CD8-positive, alpha-beta memory T cell (primary cell): ENCODE results near the gene NCOA1. TPM values are rescaled to one million over a fixed set of nuclear protein-coding genes. Genes with fewer than 3 reads are reported as not detected.

Source experiments
- CTCF ChIA-PET: fragments of 350-600 bp; sonication (Branson Sonifier 250); formaldehyde crosslinking; loops from one replicate; lab custom pipeline; 2021; ENCODE audit warnings: antibody characterized with exemption; lab: Charles Lee
- POLR2A ChIA-PET: fragments of 350-600 bp; sonication (Branson Sonifier 250); formaldehyde crosslinking; loops from one replicate; lab custom pipeline; 2021; ENCODE audit warnings: antibody characterized with exemption; lab: Charles Lee
- DNase-seq, 5 donors: peaks; one replicate each; pipeline versions ENCODE4 v3.0.0 to v3.0.0-alpha.2; 2020 to 2022; ENCODE audit warnings: mixed read lengths in 1 of 5
- H3K27ac ChIP-seq: one replicate; pipeline ENCODE4 v1.7.0; 2013; ENCODE audit warnings: low read depth, mild to moderate bottlenecking, low read length, moderate library complexity
- H3K27me3 ChIP-seq: 2 replicates; pipeline ENCODE4 v1.7.0; 2013; ENCODE audit warnings: low read length, mild to moderate bottlenecking; ENCODE audit not compliant: insufficient read depth, poor library complexity, severe bottlenecking
- H3K36me3 ChIP-seq: 2 replicates; pipeline ENCODE4 v1.7.0; 2013; ENCODE audit warnings: mild to moderate bottlenecking, low read length, moderate library complexity; ENCODE audit not compliant: insufficient read depth
- H3K4me1 ChIP-seq: 2 replicates; pipeline ENCODE4 v1.7.0; 2013; ENCODE audit warnings: mild to moderate bottlenecking, low read length, moderate library complexity; ENCODE audit not compliant: insufficient read depth
- H3K4me3 ChIP-seq: 2 replicates; pipeline ENCODE4 v1.7.0; 2013; ENCODE audit warnings: mild to moderate bottlenecking, low read length
- H3K9me3 ChIP-seq: 2 replicates; pipeline ENCODE4 v1.7.0; 2013; ENCODE audit warnings: mild to moderate bottlenecking, low read length
- H3K27ac Mint-ChIP-seq, 8 donors: one replicate each; pipeline ENCODE4 v1.8.0; 2020 to 2021; ENCODE audit warnings: mixed read lengths in 8 of 8, mild to moderate bottlenecking in 6 of 8, inconsistent platforms in 3 of 8, moderate library complexity in 3 of 8
- H3K27me3 Mint-ChIP-seq, 2 donors: one replicate each; pipeline ENCODE4 v1.8.0; 2020 to 2021; ENCODE audit warnings: mixed read lengths in 2 of 2, mild to moderate bottlenecking in 1 of 2, moderate library complexity in 1 of 2
- H3K36me3 Mint-ChIP-seq, 3 donors: one replicate each; pipeline ENCODE4 v1.8.0; 2020 to 2021; ENCODE audit warnings: mixed read lengths in 3 of 3, inconsistent platforms in 1 of 3, mild to moderate bottlenecking in 1 of 3
- H3K4me1 Mint-ChIP-seq, 3 donors: one replicate each; pipeline ENCODE4 v1.8.0; 2020 to 2021; ENCODE audit warnings: mixed read lengths in 3 of 3, inconsistent platforms in 1 of 3, mild to moderate bottlenecking in 1 of 3
- H3K4me3 Mint-ChIP-seq, 7 donors: one replicate each; pipeline ENCODE4 v1.8.0; 2020 to 2021; ENCODE audit warnings: mixed read lengths in 7 of 7, mild to moderate bottlenecking in 6 of 7, moderate library complexity in 4 of 7, inconsistent platforms in 2 of 7
- H3K9me3 Mint-ChIP-seq, 5 donors: one replicate each; pipeline ENCODE4 v1.8.0; 2020 to 2022; ENCODE audit warnings: mixed read lengths in 5 of 5, mild to moderate bottlenecking in 3 of 5, moderate library complexity in 2 of 5, inconsistent platforms in 1 of 5
- polyA plus RNA-seq: library from polyadenylated mRNA; unstranded; fragments of 300-500 nt; fragmentation: Illumina TruSeq; gene quantifications from one replicate; pipeline ENCODE4 v1.2.3, GENCODE V29; 2021
- total RNA-seq, 2 experiments: library from RNA; stranded (reverse); gene quantifications; one replicate each; pipeline ENCODE4 v1.2.3, GENCODE V29; 2021

The NCOA1 gene
- total and polyA plus RNA-seq, 3 experiments from 2014 or later: 32.2 to 35.7 (median 32.7) TPM

DNA sequence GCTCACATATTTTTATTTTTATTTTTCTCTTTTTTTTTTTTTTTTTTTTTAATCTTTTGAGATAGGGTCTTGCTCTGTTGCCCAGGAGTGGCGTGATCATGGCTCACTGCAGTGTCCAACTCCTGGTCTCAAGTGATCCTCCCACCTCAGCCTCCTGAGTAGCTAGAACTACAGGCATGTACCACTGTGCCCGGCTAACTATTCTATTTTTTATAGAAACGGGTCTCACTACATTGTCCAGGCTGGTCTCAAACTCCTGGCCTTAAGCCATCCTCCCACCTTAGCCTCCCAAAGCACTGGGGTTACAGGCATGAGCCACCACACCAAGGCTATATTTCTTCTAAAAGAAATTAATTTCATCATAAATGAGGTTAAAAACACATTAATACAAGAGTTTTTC lies 256.2 kb downstream of the NCOA1 start:
- POLR2A ChIA-PET: interaction anchor here (0.6 kb wide), 1 partner anchor 57 kb away, joined by 5 read pairs; no protein-coding TSS in a partner anchor
- no peaks in the 10 kb centered on the region for H3K27me3 Mint-ChIP-seq
- no peak for DNase-seq
- H3K4me1 ChIP-seq: peaks cover 26% of the 10 kb centered on the region
- no peak overlapping the region for H3K4me3 Mint-ChIP-seq
- no peaks in the 10 kb centered on the region for H3K9me3 ChIP-seq
- H3K4me3 ChIP-seq: no peak overlapping the region
- H3K27ac ChIP-seq: no peak overlapping the region
- H3K9me3 Mint-ChIP-seq: no peaks in the 10 kb centered on the region
- peak overlapping the region in 1 of 8 donors; percentile 36 for H3K27ac Mint-ChIP-seq
- H3K27me3 ChIP-seq: no peaks in the 10 kb centered on the region
- CTCF ChIA-PET: no interaction called here
- H3K36me3 ChIP-seq: peaks cover 4% of the 10 kb centered on the region
- H3K36me3 Mint-ChIP-seq: peaks cover 8 to 54% (median 16%) of the 10 kb centered on the region in 3 donors
- H3K4me1 Mint-ChIP-seq: peaks cover 30 to 38% (median 32%) of the 10 kb centered on the region in 3 donors

- DNase-seq: no peak
- Histone ChIP-seq H3K27ac (no peak overlapping the region), H3K4me3 (no peak overlapping the region), H3K27me3 (no peaks in the 10 kb centered on the region), H3K4me1 (peaks cover 11% of the 10 kb centered on the region), H3K36me3 (peaks cover 13% of the 10 kb centered on the region), H3K9me3 (no peaks in the 10 kb centered on the region)
- H3K27me3 Mint-ChIP-seq: no peaks in the 10 kb centered on the region
- peaks cover 5 to 43% (median 12%) of the 10 kb centered on the region in 3 donors for H3K36me3 Mint-ChIP-seq
- ChIA-PET POLR2A (no interaction called here), CTCF (no interaction called here)
- H3K4me3 Mint-ChIP-seq: no peak overlapping the region
- H3K9me3 Mint-ChIP-seq: no peaks in the 10 kb centered on the region
- H3K27ac Mint-ChIP-seq: peak overlapping the region in 2 of 8 donors; percentile 51 to 55
- peaks cover 16 to 23% (median 17%) of the 10 kb centered on the region in 3 donors for H3K4me1 Mint-ChIP-seq
These were observed 258.1 kb downstream of the NCOA1 start for GRCh38 chr2:24749069-24749691.

- no peaks in the 10 kb centered on the region for H3K9me3 ChIP-seq
- Mint-ChIP-seq H3K9me3 (no peaks in the 10 kb centered on the region), H3K36me3 (peaks cover 8 to 41% (median 12%) of the 10 kb centered on the region in 3 donors), H3K27ac (peak overlapping the region in 3 of 8 donors; percentile 55 to 83 (median 59)), H3K4me3 (no peak overlapping the region), H3K27me3 (no peaks in the 10 kb centered on the region), H3K4me1 (no peaks in the 10 kb centered on the region)
- no peak overlapping the region for H3K4me3 ChIP-seq
- POLR2A ChIA-PET: no interaction called here
- H3K36me3 ChIP-seq: peaks cover 18% of the 10 kb centered on the region
- no peak overlapping the region for H3K27ac ChIP-seq
- DNase-seq: no peak
- no peaks in the 10 kb centered on the region for H3K27me3 ChIP-seq
- CTCF ChIA-PET: no interaction called here
- H3K4me1 ChIP-seq: no peaks in the 10 kb centered on the region
These were observed 264.1 kb downstream of the NCOA1 start for GRCh38 chr2:24754985-24755705.

DNA sequence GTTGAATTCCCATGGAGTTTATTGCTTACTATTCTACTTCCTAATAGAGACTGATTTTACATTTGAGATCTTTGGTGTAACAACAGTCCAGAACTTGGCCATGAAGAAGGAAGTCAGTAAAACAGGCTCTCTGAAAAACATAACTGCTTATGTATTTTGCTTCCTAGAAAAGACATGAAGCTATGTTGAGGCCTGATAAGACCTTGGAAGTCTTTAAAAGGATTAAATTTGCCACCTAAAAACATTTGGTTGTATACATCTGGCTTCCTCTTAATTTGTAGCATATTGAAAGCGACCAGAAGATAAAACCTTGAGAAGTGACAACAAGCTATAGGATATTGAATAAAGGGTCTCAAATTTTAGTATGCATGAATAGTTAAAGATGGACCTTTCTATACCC lies 265.7 kb downstream of the NCOA1 start:
- POLR2A ChIA-PET: no interaction called here
- peaks cover 25% of the 10 kb centered on the region for H3K36me3 ChIP-seq

DNA sequence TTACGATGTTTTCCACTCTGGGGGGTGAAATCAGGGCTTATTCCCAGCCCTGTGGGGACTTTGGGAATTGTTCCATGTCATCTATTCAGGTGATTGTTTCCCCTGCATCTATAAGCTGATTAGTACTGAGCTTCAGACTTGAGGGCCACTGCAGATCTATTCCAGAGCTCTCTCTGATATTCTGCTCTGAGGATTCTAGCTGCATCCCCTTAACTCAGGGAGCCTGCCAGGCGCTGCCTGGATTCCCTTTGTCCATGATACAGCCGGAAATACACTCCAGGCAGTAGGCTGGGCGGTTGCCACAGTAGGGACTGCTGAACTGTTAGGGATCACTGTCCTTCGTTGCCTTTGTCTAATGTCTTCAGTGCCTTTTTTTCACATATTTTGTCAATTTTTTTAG lies 270.8 kb downstream of the NCOA1 start:
- Mint-ChIP-seq H3K27me3 (no peaks in the 10 kb centered on the region), H3K9me3 (no peaks in the 10 kb centered on the region)
- H3K36me3 ChIP-seq: peaks cover 36% of the 10 kb centered on the region

More for the DNA sequence above, 265.7 kb downstream of the NCOA1 start:
- Mint-ChIP-seq H3K27ac (peak overlapping the region in 3 of 8 donors; percentile 2 to 19 (median 6)), H3K27me3 (no peaks in the 10 kb centered on the region), H3K4me3 (no peak overlapping the region), H3K4me1 (no peaks in the 10 kb centered on the region), H3K36me3 (peaks cover 12 to 44% (median 20%) of the 10 kb centered on the region in 3 donors), H3K9me3 (no peaks in the 10 kb centered on the region)
- H3K27ac ChIP-seq: no peak overlapping the region
- H3K4me1 ChIP-seq: no peaks in the 10 kb centered on the region
- no peaks in the 10 kb centered on the region for H3K9me3 ChIP-seq
- H3K27me3 ChIP-seq: no peaks in the 10 kb centered on the region
- DNase-seq: no peak
- CTCF ChIA-PET: no interaction called here
- H3K4me3 ChIP-seq: no peak overlapping the region

GRCh38 chr2:24762518-24762917 lies 271.5 kb downstream of the NCOA1 start:
- Histone ChIP-seq H3K4me3 (no peak overlapping the region), H3K36me3 (peaks cover 36% of the 10 kb centered on the region), H3K4me1 (no peaks in the 10 kb centered on the region), H3K27me3 (no peaks in the 10 kb centered on the region), H3K27ac (no peak overlapping the region), H3K9me3 (no peaks in the 10 kb centered on the region)
- POLR2A ChIA-PET: no interaction called here
- H3K9me3 Mint-ChIP-seq: no peaks in the 10 kb centered on the region
- H3K4me3 Mint-ChIP-seq: no peak overlapping the region
- CTCF ChIA-PET: interaction anchor here (0.8 kb wide), 1 partner anchor 65 kb away, joined by 3 read pairs; no protein-coding TSS in a partner anchor
- no peaks in the 10 kb centered on the region for H3K27me3 Mint-ChIP-seq
- H3K27ac Mint-ChIP-seq: no peak overlapping the region
- peaks cover 12 to 70% (median 24%) of the 10 kb centered on the region in 3 donors for H3K36me3 Mint-ChIP-seq
- peaks cover 0 to 5% (median 0%) of the 10 kb centered on the region in 3 donors for H3K4me1 Mint-ChIP-seq
- no peak for DNase-seq

More for the DNA sequence above, 270.8 kb downstream of the NCOA1 start:
- H3K27ac Mint-ChIP-seq: no peak overlapping the region
- no peaks in the 10 kb centered on the region for H3K9me3 ChIP-seq
- no peak overlapping the region for H3K27ac ChIP-seq
- CTCF ChIA-PET: interaction anchor here (0.8 kb wide), 1 partner anchor 66 kb away, joined by 3 read pairs; no protein-coding TSS in a partner anchor
- no peak overlapping the region for H3K4me3 Mint-ChIP-seq
- POLR2A ChIA-PET: no interaction called here
- H3K4me1 ChIP-seq: no peaks in the 10 kb centered on the region
- no peak for DNase-seq
- H3K36me3 Mint-ChIP-seq: peaks cover 12 to 70% (median 24%) of the 10 kb centered on the region in 3 donors
- no peak overlapping the region for H3K4me3 ChIP-seq
- H3K27me3 ChIP-seq: no peaks in the 10 kb centered on the region
- H3K4me1 Mint-ChIP-seq: peaks cover 0 to 5% (median 0%) of the 10 kb centered on the region in 3 donors

DNA sequence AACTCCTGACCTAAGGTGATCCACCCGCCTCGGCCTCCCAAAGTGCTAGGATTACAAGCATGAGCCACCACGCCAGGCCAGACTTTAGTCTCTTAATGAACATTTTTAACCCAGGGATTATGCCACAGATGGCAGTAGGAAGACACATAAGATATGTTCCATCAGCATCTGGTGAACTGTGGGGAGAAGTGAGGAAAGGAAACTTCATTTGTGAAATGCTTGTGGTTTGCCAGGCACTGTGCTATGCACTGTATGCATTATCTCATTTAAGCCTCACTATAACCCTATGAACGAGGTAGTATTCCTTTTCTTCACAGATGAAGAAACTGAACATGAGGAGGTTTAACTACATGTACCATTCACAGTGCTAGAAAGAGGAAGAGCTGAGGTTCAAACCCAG lies 272.8 kb downstream of the NCOA1 start:
- DNase-seq: no peak
- Mint-ChIP-seq H3K27me3 (no peaks in the 10 kb centered on the region), H3K4me1 (peaks cover 0 to 5% (median 0%) of the 10 kb centered on the region in 3 donors), H3K36me3 (peaks cover 8 to 71% (median 19%) of the 10 kb centered on the region in 3 donors), H3K9me3 (no peaks in the 10 kb centered on the region), H3K27ac (peak overlapping the region in 3 of 8 donors; percentile 1 to 65 (median 58)), H3K4me3 (no peak overlapping the region)
- no peak overlapping the region for H3K27ac ChIP-seq
- no peaks in the 10 kb centered on the region for H3K4me1 ChIP-seq
- ChIA-PET POLR2A (no interaction called here), CTCF (no interaction called here)
- peaks cover 35% of the 10 kb centered on the region for H3K36me3 ChIP-seq
- no peak overlapping the region for H3K4me3 ChIP-seq
- H3K27me3 ChIP-seq: no peaks in the 10 kb centered on the region
- no peaks in the 10 kb centered on the region for H3K9me3 ChIP-seq

GRCh38 chr2:24766609-24767008 lies 275.6 kb downstream of the NCOA1 start:
- peaks cover 0 to 7% (median 6%) of the 10 kb centered on the region in 3 donors for H3K4me1 Mint-ChIP-seq
- H3K27me3 Mint-ChIP-seq: no peaks in the 10 kb centered on the region
- ChIA-PET CTCF (interaction anchor here (1.2 kb wide), 1 partner anchor 26 kb away, joined by 3 read pairs; the partner anchor contains the start of gene PTRHD1), POLR2A (no interaction called here)
- no peak overlapping the region for H3K4me3 Mint-ChIP-seq
- Histone ChIP-seq H3K36me3 (peaks cover 35% of the 10 kb centered on the region), H3K9me3 (no peaks in the 10 kb centered on the region), H3K4me1 (no peaks in the 10 kb centered on the region), H3K27me3 (no peaks in the 10 kb centered on the region), H3K27ac (no peak overlapping the region), H3K4me3 (no peak overlapping the region)
- no peak for DNase-seq
- no peaks in the 10 kb centered on the region for H3K9me3 Mint-ChIP-seq
- peak overlapping the region in 6 of 8 donors; percentile 0 to 90 (median 52) for H3K27ac Mint-ChIP-seq
- peaks cover 0 to 69% (median 13%) of the 10 kb centered on the region in 3 donors for H3K36me3 Mint-ChIP-seq
